Globus pallidus (tissue), 1 donor: ENCODE measurements around the gene NHSL2.
"Not testable (repeated sequence)": the region's sequence is repeated elsewhere in the genome, so short reads cannot be mapped to it uniquely, and the experiment has no call there.

Source experiments
- DNase-seq: peaks from one replicate; pipeline ENCODE4 v3.0.0-alpha.2; 2015; ENCODE audit warnings: low spot score

NHSL2 gene

DNA sequence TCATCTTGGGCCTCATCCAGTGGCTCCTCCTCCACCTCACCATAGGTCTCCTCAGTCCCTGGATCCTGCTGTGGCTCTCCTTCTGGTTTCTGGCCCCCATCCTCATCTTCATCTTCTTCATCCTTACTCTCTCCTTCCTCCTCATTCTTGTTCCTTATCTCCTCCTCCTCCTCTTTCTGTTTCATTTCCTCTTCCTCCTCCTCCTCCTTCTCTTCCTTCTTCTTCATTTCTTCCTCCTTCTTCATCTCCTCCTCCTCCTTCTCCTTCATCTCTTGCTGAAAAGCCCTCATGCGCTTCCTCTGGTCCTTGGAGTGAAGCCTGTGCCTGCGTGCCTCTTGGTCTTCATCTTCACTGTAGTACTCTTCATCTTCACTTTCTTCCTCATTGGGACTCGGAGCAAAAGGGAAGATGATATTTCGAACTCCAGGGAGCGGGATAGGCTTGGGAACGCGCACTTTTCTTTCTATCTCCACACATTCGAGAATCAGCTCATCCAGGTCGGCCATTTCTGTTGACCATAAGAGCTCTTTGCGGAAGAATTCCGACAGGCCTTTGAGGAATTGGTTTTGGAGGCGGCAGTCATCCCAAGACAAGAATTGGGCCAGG, 219.6 kb downstream of the NHSL2 start:
- no peak for DNase-seq

DNA sequence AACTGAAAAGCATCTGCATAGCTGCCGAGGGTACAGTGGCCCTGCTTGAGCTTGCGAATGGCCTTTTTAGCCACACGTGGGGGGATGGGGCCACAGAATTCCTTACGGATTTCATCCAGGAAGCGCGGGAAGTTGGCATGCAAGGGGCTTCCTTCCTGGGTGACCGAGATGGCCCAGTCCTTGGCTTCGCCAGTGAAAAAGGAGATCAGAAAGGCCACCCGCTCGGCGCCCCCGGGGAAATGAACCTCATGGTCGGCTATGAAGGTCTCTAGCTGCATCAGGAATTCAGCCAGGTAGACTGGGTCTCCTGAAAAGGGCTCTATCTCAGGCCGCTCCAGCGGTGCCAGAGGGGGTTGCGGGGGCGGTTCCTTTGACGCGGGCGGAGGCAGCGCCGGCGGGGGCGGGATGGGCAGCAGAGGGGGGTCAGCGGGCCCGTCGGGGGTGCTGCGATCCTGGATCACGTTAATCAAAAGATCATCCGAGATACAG, 220.2 kb downstream of the NHSL2 start:
- DNase-seq, result no peak

- peak; percentile 83 for DNase-seq
Observed at GRCh38 chrX:72131317-72132294, 221.0 kb downstream of the NHSL2 start, which contains the start of gene RTL5. TSS of gene RTL5 (minus strand) at chrX:72131915.

- no peak for DNase-seq
Observed at GRCh38 chrX:72132456-72132855, 221.8 kb downstream of the NHSL2 start.

DNA sequence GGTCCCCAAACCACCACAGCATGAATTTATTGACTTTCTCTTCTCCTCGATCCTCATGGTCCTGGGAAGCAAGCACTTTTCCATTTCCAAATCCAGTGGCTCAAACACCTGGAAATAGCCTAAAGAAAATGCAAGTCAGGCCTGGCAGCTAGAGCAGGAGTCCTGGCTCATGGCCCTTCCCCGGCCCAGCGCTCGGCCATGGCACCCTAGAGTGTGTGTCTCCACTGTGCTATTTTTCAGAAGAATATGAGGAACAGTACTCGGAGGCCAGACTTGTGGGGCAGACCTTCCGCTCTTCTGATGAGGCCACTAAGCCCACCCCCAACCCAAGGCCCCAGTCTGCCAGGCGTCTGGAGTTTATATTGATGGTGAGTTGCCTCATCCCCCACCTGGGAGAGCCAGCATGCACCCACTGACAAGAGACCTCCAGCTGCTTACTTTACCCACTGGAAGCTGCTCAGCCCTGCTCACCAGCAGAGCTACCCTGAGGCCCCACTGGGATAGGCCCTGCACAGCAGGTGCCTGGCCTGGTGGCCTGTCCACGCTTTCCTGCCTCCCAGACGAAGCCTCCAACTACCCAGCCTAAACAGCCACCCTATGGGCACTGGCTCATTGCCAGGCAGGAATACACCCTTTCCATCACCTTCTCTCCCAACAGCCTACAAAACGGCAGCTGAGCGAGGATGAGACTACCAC, 223.4 kb downstream of the NHSL2 start:
- DNase-seq, result no peak

GRCh38 chrX:72137846-72138495, 227.3 kb downstream of the NHSL2 start:
- no peak for DNase-seq

DNA sequence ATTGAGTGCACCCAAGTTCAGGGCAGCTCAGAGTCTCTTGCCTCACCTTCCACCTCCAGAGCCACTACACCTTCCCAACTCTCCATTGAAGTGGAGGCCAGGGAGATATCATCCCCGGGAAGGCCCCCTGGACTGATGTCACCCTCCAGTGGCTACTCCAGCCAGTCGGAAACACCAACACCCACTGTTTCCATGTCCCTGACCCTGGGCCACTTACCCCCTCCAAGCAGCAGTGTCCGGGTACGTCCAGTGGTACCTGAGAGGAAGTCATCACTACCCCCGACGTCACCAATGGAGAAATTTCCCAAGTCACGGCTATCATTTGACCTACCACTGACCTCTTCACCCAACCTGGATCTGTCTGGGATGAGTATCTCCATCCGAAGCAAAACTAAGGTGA, 228.9 kb downstream of the NHSL2 start:
- no peak for DNase-seq

DNA sequence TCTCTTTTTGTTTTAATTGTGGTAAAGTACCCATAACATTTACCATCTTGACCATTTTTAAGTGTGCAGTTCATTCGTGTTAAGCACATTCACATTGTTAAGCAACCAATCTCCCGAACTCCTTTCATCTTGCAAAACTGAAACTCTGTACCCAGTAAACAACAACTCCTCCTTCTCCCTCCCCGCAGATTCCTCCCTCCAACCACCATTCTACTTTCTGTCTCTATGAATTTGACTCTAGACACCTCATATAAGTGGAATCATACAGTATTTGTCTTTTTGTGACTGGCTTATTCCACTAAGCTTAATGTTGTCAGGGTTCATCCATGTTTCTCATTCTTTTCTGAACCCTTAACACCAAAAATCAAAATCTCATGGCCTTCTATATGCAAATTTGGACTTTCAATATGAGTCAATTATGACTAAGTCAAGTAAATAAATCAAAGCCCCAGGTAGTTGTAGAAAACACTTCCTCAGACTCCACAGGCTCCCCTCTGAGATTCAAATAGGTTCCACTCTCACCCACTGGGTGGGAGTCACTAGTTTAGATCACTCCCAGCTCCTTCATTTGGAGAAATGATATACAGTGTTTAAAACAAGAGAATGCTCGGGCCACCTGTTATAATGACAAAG, 230.8 kb downstream of the NHSL2 start:
- no peak for DNase-seq

DNA sequence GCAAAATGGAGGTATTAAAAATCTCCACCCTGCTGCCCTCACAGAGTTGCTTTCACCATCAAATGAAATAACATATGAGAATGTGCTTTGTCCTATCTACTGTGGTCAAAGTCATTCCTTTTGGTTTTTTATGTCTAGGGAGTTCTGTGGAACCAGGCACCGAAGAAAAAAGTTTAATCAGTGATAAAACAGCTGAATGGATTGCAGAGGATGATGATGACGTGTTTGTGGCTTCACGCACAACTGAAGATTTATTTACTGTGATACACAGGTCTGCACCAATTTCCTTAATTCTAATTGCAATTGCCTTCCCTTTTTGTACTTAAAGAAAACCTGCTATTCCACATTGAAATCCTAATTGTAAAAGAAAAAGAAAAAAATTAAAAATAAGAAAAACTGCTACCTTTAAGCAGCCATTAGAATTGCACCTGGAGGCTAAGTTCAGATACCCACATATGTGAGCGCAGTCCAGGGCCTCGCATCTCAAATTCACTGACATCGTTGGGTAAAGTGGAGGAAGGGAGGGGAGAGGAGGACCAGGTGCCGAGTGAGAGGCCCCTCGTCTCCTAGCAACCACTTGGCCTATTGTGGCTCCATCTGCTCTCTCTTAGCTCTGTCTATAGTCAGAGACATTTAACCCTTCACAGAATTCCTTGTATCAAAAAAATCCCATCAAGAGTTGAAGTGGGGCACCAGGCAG, 231.6 kb downstream of the NHSL2 start:
- no peak for DNase-seq

GRCh38 chrX:72142794-72143608, 232.4 kb downstream of the NHSL2 start:
- DNase-seq, result no peak

- DNase-seq, result no peak
Observed at GRCh38 chrX:72143609-72143907, 232.9 kb downstream of the NHSL2 start.

DNA sequence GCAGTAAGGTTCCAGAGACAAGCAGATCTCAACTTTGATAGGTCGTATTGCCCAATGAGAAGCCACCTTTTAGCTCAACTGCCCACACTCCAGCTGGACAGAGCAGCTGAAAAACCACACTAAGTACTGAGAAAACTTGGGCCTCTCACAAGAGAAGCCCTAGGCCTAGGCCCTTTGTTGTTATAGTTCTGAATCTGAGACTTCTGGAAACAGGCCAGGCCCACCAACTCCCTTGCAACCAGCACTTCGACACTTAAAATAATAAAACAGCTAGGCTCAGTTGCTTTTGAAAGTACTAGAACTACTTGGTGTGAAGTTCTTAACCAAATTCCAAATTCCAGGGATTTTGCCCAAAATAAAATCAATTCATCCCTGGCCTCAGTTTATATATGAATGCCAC, 234.5 kb downstream of the NHSL2 start:
- no peak for DNase-seq

- no peak for DNase-seq
Observed at GRCh38 chrX:72146527-72146926, 235.9 kb downstream of the NHSL2 start.

GRCh38 chrX:72158773-72159172, 248.1 kb downstream of the NHSL2 start:
- DNase-seq, result no peak

DNA sequence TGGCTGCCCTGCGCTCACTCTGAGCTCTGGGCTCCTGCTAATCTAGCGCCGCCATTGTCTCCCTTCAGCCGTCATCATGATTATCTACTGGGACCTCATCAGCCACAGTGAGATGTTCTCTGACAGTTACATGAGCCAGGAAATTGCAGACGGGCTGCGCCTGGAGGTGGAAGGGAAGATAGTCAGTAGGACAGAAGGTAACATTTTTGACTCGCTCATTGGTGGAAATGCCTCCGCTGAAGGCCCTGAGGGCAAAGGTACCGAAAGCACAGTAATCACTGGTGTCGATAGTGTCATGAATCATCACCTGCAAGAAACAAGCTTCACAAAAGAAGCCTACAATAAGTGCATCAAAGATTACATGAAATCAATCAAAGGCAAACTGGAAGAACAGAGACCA, 249.1 kb downstream of the NHSL2 start:
- no peak for DNase-seq

DNA sequence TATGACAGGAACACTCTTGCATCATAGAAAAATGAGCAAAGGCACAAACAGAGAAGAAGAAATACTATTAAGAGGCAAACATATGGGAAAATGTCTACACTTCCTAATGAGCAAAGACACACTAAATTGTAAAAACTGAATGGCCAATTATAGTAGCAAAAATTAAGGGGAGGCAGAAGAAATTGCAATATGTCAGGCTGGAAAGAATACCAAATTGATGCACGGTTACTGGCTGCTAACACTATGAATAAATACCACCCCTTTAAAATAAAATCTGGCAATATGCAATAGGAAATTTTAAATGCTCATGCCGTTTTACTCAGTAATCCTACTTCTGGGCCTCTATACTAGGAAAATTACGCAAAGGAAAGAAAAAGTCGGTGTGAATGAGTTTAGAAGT, 254.9 kb downstream of the NHSL2 start:
- no peak for DNase-seq

GRCh38 chrX:72169008-72169728, 258.5 kb downstream of the NHSL2 start:
- DNase-seq, result peak; percentile 24

- not testable (repeated sequence) for DNase-seq
Observed at GRCh38 chrX:72176289-72176688, 265.6 kb downstream of the NHSL2 start.

- peak; percentile 13 for DNase-seq
Observed at GRCh38 chrX:72176981-72177380, 266.3 kb downstream of the NHSL2 start.

GRCh38 chrX:72180539-72180938, 269.9 kb downstream of the NHSL2 start:
- peak; percentile 6 for DNase-seq
